ENCODE measurements around the gene KLHL24.

GRCh38 chr3:183730361-183730760 lies 94.9 kb downstream of the KLHL24 start:
- no peak for TF ChIP-seq CTCF (optimal IDR thresholded peaks at IDR 0.05 in 1 of 3, IDR thresholded peaks at IDR 0.05 in 1 of 3, conservative IDR thresholded peaks at IDR 0.05 in 1 of 3; ENCODE audit: extremely low read depth in 1 of 3, insufficient read depth in 2 of 3, low read length in 3 of 3)
- no peak for TF ChIP-seq EZH2 (IDR thresholded peaks at IDR 0.05; ENCODE audit: low read length)
